Suprapubic skin (tissue), 4 donors: ENCODE results near the gene PELI2. TPM values are rescaled to one million over a fixed set of nuclear protein-coding genes. Genes with fewer than 3 reads are reported as not detected.

Experiments used
- DNase-seq, 2 donors: peaks; one replicate each; pipeline ENCODE4 v3.0.0-alpha.2; 2019; ENCODE audit warnings: low spot score in 2 of 2
- H3K27ac ChIP-seq: fragments of 200-600 bp; sonication (generic); one replicate; pipeline ENCODE4 v1.5.1; 2019
- H3K27me3 ChIP-seq: fragments of 200-600 bp; sonication (generic); one replicate; pipeline ENCODE4 v1.5.1; 2019
- H3K36me3 ChIP-seq: fragments of 200-600 bp; sonication (generic); one replicate; pipeline ENCODE4 v1.5.1; 2019
- H3K4me1 ChIP-seq: fragments of 200-600 bp; sonication (generic); one replicate; pipeline ENCODE4 v1.5.1; 2019
- H3K4me3 ChIP-seq: fragments of 200-600 bp; sonication (generic); one replicate; pipeline ENCODE4 v1.5.1; 2019; ENCODE audit warnings: mild to moderate bottlenecking
- H3K9me3 ChIP-seq: fragments of 200-600 bp; sonication (generic); one replicate; pipeline ENCODE4 v1.5.1; 2019
- EP300 ChIP-seq: sonication (generic); formaldehyde crosslinking; IDR thresholded peaks from one replicate; pipeline ENCODE4 v1.6.1; 2017; ENCODE audit warnings: antibody characterized with exemption
- POLR2A ChIP-seq, 2 donors: fragments of 450-650 bp; IDR thresholded peaks; one replicate each; pipeline ENCODE4 v1.6.1; 2017; ENCODE audit warnings: antibody characterized with exemption in 2 of 2, mild to moderate bottlenecking in 2 of 2, moderate library complexity in 2 of 2
- POLR2AphosphoS5 ChIP-seq, 3 donors: sonication (generic); formaldehyde crosslinking; IDR thresholded peaks; one replicate each; pipeline ENCODE4 v1.6.1; 2017; ENCODE audit warnings: antibody characterized with exemption in 3 of 3
- WGBS: methylation state at CpG from one replicate; pipeline ENCODE4 v1.1.5; 2018; 5-methylcytosine and 5-hydroxymethylcytosine counted together
- total RNA-seq, 4 donors: library from RNA; depleted of rRNA; stranded (reverse); fragments of >200 nt; gene quantifications; one replicate each; pipeline ENCODE4 v1.1.0, GENCODE V29; 2016
- TF ChIP-seq, protein P1 (sequence below), 2 donors: fragments of 200-600 bp in 1 of 2; fragments of 450-650 bp in 1 of 2; sonication (generic) in 1 of 2; IDR thresholded peaks; one replicate each; pipeline ENCODE4 v1.5.1; 2016 to 2019; ENCODE audit warnings: antibody characterized with exemption in 2 of 2, mild to moderate bottlenecking in 1 of 2, moderate library complexity in 1 of 2

PELI2 gene
- total RNA-seq, 4 donors from 2014 or later = 6.9 to 19.4 (median 12.6) TPM

DNA sequence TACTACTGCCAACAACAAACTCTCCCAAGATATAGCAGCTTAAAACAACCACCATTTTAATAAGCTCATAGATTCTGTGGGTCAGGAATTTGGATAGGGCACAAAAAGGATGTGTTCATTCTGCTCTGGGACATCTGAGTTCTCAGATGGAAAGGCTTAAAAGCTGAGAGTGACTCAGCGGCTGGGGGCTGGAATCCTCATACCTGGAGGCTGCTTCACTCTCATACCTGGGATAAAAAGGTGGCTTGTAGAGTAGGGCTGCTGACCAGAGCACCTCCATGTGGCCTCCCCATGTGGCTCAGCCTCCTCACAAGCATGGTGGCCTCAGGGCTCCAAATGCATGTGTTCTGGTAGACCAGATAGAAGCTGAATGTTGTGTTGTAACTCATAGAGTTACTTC is 20.2 kb upstream of the PELI2 start:
- TF ChIP-seq POLR2A (IDR thresholded peaks at IDR 0.05) (no peak), EP300 (no peak), POLR2AphosphoS5 (IDR thresholded peaks at IDR 0.05) (no peak)
- TF ChIP-seq, protein P1, sequence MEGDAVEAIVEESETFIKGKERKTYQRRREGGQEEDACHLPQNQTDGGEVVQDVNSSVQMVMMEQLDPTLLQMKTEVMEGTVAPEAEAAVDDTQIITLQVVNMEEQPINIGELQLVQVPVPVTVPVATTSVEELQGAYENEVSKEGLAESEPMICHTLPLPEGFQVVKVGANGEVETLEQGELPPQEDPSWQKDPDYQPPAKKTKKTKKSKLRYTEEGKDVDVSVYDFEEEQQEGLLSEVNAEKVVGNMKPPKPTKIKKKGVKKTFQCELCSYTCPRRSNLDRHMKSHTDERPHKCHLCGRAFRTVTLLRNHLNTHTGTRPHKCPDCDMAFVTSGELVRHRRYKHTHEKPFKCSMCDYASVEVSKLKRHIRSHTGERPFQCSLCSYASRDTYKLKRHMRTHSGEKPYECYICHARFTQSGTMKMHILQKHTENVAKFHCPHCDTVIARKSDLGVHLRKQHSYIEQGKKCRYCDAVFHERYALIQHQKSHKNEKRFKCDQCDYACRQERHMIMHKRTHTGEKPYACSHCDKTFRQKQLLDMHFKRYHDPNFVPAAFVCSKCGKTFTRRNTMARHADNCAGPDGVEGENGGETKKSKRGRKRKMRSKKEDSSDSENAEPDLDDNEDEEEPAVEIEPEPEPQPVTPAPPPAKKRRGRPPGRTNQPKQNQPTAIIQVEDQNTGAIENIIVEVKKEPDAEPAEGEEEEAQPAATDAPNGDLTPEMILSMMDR (IDR thresholded peaks at IDR 0.05) = no peak
- 90% methylated on average over 1 of the region's 1 CpG for WGBS
- Histone ChIP-seq H3K4me1 (no peaks in the 10 kb centered on the region), H3K36me3 (no peaks in the 10 kb centered on the region), H3K9me3 (no peaks in the 10 kb centered on the region), H3K27ac (no peak overlapping the region), H3K4me3 (no peak overlapping the region), H3K27me3 (no peaks in the 10 kb centered on the region)
- DNase-seq = no peak

DNA sequence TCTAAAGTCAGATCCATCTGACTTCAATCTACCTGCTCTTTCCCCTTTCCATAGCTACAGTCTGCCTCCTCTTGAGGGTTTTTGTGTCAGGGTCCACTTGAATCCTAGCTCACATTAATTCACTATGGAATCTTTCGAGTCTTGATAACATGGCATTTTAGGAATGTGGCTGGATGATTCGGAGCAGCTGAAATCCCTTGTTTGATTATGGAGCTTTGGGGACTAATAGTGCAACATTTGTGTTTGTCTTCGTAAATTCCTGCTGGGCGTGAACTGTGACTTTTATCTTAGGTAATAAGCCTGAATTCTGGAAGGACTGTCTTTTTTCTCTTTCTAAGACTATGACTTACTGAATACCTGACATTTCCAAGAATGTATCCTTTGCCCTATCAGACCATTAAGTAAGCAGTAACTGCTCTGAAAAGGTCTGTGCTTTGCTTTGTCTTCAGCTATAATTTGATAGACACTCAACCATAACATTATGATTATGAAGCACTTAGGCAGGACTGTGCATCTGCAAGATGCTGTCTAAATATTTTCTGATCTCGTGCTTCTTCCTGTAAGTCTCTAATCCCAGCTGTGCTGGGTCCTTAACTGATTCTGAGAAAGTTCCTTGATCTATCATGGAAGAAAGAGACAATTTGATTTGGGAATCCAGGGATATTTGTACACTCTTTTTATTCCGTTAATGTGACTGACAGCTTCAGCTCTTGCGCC is 19.0 kb upstream of the PELI2 start:
- Histone ChIP-seq H3K36me3 (no peaks in the 10 kb centered on the region), H3K27me3 (no peaks in the 10 kb centered on the region), H3K9me3 (no peaks in the 10 kb centered on the region), H3K4me1 (no peaks in the 10 kb centered on the region), H3K4me3 (no peak overlapping the region), H3K27ac (no peak overlapping the region)
- DNase-seq = no peak
- TF ChIP-seq, protein P1 (IDR thresholded peaks at IDR 0.05) = no peak
- no peak for TF ChIP-seq POLR2A (IDR thresholded peaks at IDR 0.05)
- TF ChIP-seq EP300 = no peak
- TF ChIP-seq POLR2AphosphoS5 (IDR thresholded peaks at IDR 0.05) = no peak
- WGBS = 72% methylated on average over 7 of the region's 7 CpGs

DNA sequence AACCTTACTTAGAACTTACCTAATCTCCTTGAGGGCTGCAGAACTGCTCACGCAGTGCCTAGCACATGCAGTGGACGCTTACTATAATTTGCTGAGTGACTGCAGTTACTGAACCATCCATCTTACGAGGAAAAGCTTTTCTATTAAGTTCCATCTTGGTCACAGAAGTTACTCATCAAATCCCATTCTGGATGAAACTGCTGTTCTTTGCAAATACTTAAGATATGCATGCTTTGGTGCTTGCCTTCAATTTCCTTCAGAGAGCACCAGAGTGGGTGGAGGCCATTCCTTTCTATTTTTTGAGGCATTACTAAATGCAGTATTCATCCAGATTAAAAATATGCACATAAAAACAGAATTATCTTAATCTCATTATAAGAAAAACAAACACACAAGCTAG is 17.7 kb upstream of the PELI2 start:
- WGBS = 76% methylated on average over 3 of the region's 3 CpGs
- no peaks in the 10 kb centered on the region for H3K36me3 ChIP-seq
- no peak for DNase-seq
- no peaks in the 10 kb centered on the region for H3K4me1 ChIP-seq
- no peaks in the 10 kb centered on the region for H3K27me3 ChIP-seq
- no peak overlapping the region for H3K4me3 ChIP-seq
- H3K27ac ChIP-seq = no peak overlapping the region
- TF ChIP-seq POLR2A (IDR thresholded peaks at IDR 0.05) = no peak
- no peak for TF ChIP-seq EP300
- TF ChIP-seq POLR2AphosphoS5 (IDR thresholded peaks at IDR 0.05) = no peak
- TF ChIP-seq, protein P1 (IDR thresholded peaks at IDR 0.05) = no peak
- no peaks in the 10 kb centered on the region for H3K9me3 ChIP-seq

DNA sequence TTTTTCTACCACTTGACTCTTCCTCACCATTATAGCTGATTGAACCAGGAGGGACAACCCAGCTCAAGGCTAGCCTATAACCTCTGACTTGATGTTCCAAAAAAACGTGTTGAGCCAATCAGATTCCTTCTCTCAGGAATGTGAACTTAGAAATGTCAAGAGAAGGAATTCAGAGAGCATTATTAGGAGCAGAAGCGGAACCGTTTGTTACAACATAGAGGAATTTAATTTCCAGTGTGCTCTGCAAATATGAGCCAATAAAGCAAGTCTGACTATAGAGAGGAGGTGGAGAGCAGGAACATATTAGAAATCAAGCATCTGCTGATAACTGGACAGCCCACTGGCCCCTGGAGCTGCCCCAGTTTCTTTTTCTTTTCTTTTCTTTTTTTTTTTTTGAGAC is 15.3 kb upstream of the PELI2 start:
- 81% methylated on average over 3 of the region's 3 CpGs for WGBS

DNA sequence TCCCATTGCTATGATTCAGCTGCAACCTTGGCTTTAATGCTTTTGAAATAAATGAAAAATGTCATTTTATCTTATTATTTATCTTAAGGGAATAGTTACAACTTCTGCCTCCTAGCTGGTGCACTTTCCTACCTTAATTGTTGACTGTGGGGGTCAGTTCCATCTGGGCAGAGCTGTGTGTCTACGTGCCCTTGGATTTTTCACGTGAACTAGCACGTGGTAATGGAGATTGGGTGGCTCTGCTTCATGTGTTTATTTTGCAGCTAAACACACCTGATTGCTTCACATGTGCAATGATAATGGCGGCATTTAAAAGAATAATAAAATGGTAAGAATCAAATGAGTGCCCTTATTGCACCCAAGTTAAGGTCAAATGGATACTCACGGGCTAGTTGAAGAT is 10.6 kb upstream of the PELI2 start:
- Histone ChIP-seq H3K27ac (no peak overlapping the region), H3K4me1 (no peaks in the 10 kb centered on the region), H3K27me3 (no peaks in the 10 kb centered on the region), H3K9me3 (no peaks in the 10 kb centered on the region), H3K36me3 (no peaks in the 10 kb centered on the region), H3K4me3 (no peak overlapping the region)
- TF ChIP-seq, protein P1 (IDR thresholded peaks at IDR 0.05) = no peak
- no peak for TF ChIP-seq EP300
- no peak for TF ChIP-seq POLR2A (IDR thresholded peaks at IDR 0.05)
- no peak for TF ChIP-seq POLR2AphosphoS5 (IDR thresholded peaks at IDR 0.05)
- WGBS = 74% methylated on average over 5 of the region's 5 CpGs
- DNase-seq = no peak

More for the DNA sequence above, 15.3 kb upstream of the PELI2 start:
- TF ChIP-seq POLR2A (IDR thresholded peaks at IDR 0.05) (no peak), EP300 (no peak), POLR2AphosphoS5 (IDR thresholded peaks at IDR 0.05) (no peak)
- TF ChIP-seq, protein P1 (IDR thresholded peaks at IDR 0.05) = no peak
- no peak overlapping the region for H3K4me3 ChIP-seq
- no peaks in the 10 kb centered on the region for H3K9me3 ChIP-seq
- no peak overlapping the region for H3K27ac ChIP-seq
- H3K36me3 ChIP-seq = no peaks in the 10 kb centered on the region
- no peaks in the 10 kb centered on the region for H3K27me3 ChIP-seq
- no peaks in the 10 kb centered on the region for H3K4me1 ChIP-seq
- DNase-seq = no peak
